GM10248 (cell line): ENCODE data around the gene CLDN7.

ENCODE experiments used
- CTCF ChIA-PET: fragments of 300-600 bp; sonication (Branson Sonifier 250); formaldehyde crosslinking; extraction: SDS; loops from one replicate; lab custom pipeline; 2021; ENCODE audit warnings: antibody characterized with exemption; lab: Yijun Ruan, JAX
- POLR2A ChIA-PET: fragments of 350-650 bp; sonication (Branson Sonifier 250); formaldehyde crosslinking; extraction: SDS; loops from one replicate; lab custom pipeline; 2020; ENCODE audit warnings: antibody characterized with exemption; lab: Yijun Ruan, JAX
- DNase-seq: peaks from one replicate; pipeline ENCODE4 v3.0.0; 2012; ENCODE audit errors: extremely low spot score
- TF ChIP-seq, protein P1 (sequence below): IDR thresholded peaks from 2 replicates; pipeline ENCODE4 v1.5.1; 2012; ENCODE audit warnings: mild to moderate bottlenecking, low read depth; ENCODE audit errors: extremely low read depth, missing control alignments, control extremely low read depth

Gene CLDN7

DNA sequence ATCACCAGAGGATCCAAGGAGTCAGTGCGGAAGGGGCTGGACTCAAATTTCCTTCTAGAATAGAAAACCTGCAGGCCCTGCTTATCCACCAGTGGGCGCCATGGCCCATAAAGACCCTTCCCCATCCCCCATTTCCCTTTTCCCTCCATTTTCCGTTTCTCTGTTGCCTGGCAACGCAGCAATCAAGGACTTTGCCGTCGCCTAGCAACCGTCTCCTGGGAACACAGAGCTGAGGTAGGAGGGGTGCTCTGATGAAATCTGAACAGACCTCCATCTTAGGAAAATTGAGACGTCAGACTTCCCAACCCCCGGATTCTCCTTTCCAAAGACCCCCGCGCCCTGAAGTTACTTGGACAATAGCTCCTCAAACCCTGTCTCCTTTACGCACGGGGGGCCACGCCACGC is 48.4 kb downstream of the CLDN7 start:
- TF ChIP-seq, protein P1, sequence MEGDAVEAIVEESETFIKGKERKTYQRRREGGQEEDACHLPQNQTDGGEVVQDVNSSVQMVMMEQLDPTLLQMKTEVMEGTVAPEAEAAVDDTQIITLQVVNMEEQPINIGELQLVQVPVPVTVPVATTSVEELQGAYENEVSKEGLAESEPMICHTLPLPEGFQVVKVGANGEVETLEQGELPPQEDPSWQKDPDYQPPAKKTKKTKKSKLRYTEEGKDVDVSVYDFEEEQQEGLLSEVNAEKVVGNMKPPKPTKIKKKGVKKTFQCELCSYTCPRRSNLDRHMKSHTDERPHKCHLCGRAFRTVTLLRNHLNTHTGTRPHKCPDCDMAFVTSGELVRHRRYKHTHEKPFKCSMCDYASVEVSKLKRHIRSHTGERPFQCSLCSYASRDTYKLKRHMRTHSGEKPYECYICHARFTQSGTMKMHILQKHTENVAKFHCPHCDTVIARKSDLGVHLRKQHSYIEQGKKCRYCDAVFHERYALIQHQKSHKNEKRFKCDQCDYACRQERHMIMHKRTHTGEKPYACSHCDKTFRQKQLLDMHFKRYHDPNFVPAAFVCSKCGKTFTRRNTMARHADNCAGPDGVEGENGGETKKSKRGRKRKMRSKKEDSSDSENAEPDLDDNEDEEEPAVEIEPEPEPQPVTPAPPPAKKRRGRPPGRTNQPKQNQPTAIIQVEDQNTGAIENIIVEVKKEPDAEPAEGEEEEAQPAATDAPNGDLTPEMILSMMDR, result peak; percentile 33
- DNase-seq, result no peak
- POLR2A ChIA-PET, result interaction anchor here (0.8 to 1.6 kb wide), 2 partner anchors 29 to 167 kb away, joined by 3 read pairs; no protein-coding TSS in a partner anchor
- CTCF ChIA-PET, result interaction anchor here (0.8 to 1.5 kb wide), 4 partner anchors 37 to 178 kb away, joined by 3 read pairs; partner anchors contain the start of gene SLC16A13

DNA sequence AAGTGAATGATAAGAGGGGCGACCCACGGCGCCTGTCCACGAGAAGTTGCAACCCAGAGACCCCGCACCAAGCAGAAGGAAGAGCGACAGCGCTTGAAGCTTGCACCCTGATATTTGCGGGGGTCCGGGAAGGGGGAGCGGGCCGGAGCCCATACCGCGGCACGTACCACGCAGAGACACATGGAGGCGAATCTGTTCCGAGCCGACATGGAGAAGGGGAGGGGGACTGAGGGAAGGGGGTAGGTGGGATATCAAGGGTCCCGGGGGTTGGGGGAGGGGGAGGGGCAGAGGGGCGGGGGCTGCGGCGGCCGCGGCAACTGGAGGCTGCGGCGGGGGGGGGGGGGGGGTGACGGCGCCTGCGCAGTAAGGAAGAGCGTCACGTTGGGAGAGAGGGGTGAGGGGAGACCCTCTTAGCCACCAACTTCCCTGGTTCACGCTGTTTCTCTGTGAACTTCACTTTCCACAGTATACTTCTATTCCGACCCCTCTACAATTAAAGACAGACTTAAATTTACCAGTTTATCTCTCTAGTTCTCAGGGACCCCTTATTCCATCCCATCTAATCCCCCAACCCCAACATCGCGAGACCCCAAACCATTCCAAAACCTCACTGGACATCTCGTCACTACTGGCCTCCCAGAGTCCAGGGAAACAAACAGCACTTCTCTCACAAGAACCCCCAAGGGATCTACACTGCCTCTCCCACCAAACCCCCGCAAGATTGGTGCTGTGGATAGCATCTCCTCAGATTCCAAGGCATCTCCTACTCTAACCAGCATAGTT is 50.6 kb downstream of the CLDN7 start:
- TF ChIP-seq, protein P1, result no peak
- CTCF ChIA-PET, result no interaction called here
- DNase-seq, result no peak
- POLR2A ChIA-PET, result no interaction called here
